T-cell (primary cell): ENCODE data around the gene ZDHHC14. TPM values are rescaled to one million over a fixed set of nuclear protein-coding genes. Genes with fewer than 3 reads are reported as not detected.
A peak's percentile ranks its signal among the peaks of the same experiment; 100 is the strongest.

Source experiments
- ATAC-seq, 4 experiments: fragments of 200-7000 bp in 3 of 4; fragments of 150-1000 bp in 1 of 4; cut with Tn5 transposase; replicated peaks in 1 of 4; 1 replicate in 3 of 4; 2 replicates in 1 of 4; pipeline ENCODE4 v1.10.0; 2021; ENCODE audit warnings: moderate library complexity in 3 of 4, mild to moderate bottlenecking in 2 of 4, moderate number of reproducible peaks in 1 of 4
- CTCF ChIA-PET, 2 donors: fragments of 300-600 bp; sonication (Branson Sonifier 250); formaldehyde crosslinking; loops; one replicate each; lab custom pipeline; 2022; ENCODE audit warnings: antibody characterized with exemption in 2 of 2; lab: Charles Lee
- POLR2A ChIA-PET, 2 donors: fragments of 300-600 bp; sonication (Branson Sonifier 250); formaldehyde crosslinking; loops; one replicate each; lab custom pipeline; 2022; ENCODE audit warnings: antibody characterized with exemption in 2 of 2; lab: Charles Lee
- DNase-seq, 35 experiments: peaks; one replicate each; pipeline versions ENCODE4 v3.0.0 to v3.0.0-alpha.2; 2013 to 2023
- H3K27ac ChIP-seq: one replicate; pipeline ENCODE4 v1.5.1; 2013; ENCODE audit warnings: low read length
- H3K27me3 ChIP-seq, 2 experiments: replicated peaks in 1 of 2; 1 replicate in 1 of 2; 2 replicates in 1 of 2; pipeline versions ENCODE4 v1.6.1 to v1.7.0; 2013; ENCODE audit warnings: low read length in 1 of 2, mixed read lengths in 1 of 2; ENCODE audit not compliant: control insufficient read depth in 2 of 2, insufficient read depth in 2 of 2; ENCODE audit errors: extremely low read depth in 1 of 2
- H3K36me3 ChIP-seq, 2 donors: 1 replicate in 1 of 2; 2 replicates in 1 of 2; pipeline versions ENCODE4 v1.6.1 to v1.7.0; 2013; ENCODE audit warnings: low read length in 1 of 2; ENCODE audit not compliant: control insufficient read depth in 2 of 2, insufficient read depth in 1 of 2; ENCODE audit errors: extremely low read depth in 1 of 2
- H3K4me1 ChIP-seq, 2 experiments: 1 replicate in 1 of 2; 2 replicates in 1 of 2; pipeline versions ENCODE4 v1.6.1 to v1.7.0; 2013; ENCODE audit warnings: low read length in 2 of 2, mixed read lengths in 1 of 2; ENCODE audit not compliant: insufficient read depth in 2 of 2, control insufficient read depth in 1 of 2; ENCODE audit errors: extremely low read depth in 1 of 2
- H3K4me3 ChIP-seq, 2 donors: 1 replicate in 1 of 2; 2 replicates in 1 of 2; pipeline versions ENCODE4 v1.5.1 to v1.7.0; 2013; ENCODE audit warnings: mild to moderate bottlenecking in 2 of 2, low read length in 1 of 2, moderate library complexity in 1 of 2; ENCODE audit not compliant: control insufficient read depth in 1 of 2; ENCODE audit errors: extremely low read depth in 1 of 2
- H3K9me3 ChIP-seq: 2 replicates; pipeline ENCODE4 v1.7.0; 2013
- H3K27ac Mint-ChIP-seq, 2 donors: one replicate each; pipeline ENCODE4 v1.8.0; 2020 to 2021; ENCODE audit warnings: mild to moderate bottlenecking in 2 of 2, mixed read lengths in 2 of 2
- H3K27me3 Mint-ChIP-seq, 2 donors: one replicate each; pipeline ENCODE4 v1.8.0; 2021 to 2022; ENCODE audit warnings: mixed read lengths in 2 of 2
- H3K36me3 Mint-ChIP-seq: one replicate; pipeline ENCODE4 v1.8.0; 2021; ENCODE audit warnings: mixed read lengths
- H3K4me1 Mint-ChIP-seq, 3 donors: one replicate each; pipeline ENCODE4 v1.8.0; 2020 to 2022; ENCODE audit warnings: mixed read lengths in 3 of 3, mild to moderate bottlenecking in 1 of 3
- H3K4me3 Mint-ChIP-seq, 3 donors: one replicate each; pipeline ENCODE4 v1.8.0; 2020 to 2022; ENCODE audit warnings: mild to moderate bottlenecking in 3 of 3, mixed read lengths in 3 of 3, moderate library complexity in 3 of 3
- H3K9me3 Mint-ChIP-seq, 3 donors: one replicate each; pipeline ENCODE4 v1.8.0; 2020 to 2022; ENCODE audit warnings: mixed read lengths in 3 of 3
- WGBS: methylation state at CpG from one replicate; pipeline ENCODE4 v1.1.5; 2013; ENCODE audit warnings: missing lambda C conversion rate; ENCODE audit not compliant: insufficient coverage; 5-methylcytosine and 5-hydroxymethylcytosine counted together
- total RNA-seq, 35 experiments: library from RNA in 6 of 35; stranded (reverse) in 6 of 35; fragments of 120-200 nt in 1 of 35; gene quantifications; one replicate each; pipeline versions ENCODE4 v1.2.1 to v1.2.4 and lab custom pipeline; 2013 to 2026

The ZDHHC14 gene
- total RNA-seq, 5 donors from 2014 or later (not counting 1 experiment from before 2014, with no cell fraction given) = 2.1 to 3.7 (median 2.6) TPM

DNA sequence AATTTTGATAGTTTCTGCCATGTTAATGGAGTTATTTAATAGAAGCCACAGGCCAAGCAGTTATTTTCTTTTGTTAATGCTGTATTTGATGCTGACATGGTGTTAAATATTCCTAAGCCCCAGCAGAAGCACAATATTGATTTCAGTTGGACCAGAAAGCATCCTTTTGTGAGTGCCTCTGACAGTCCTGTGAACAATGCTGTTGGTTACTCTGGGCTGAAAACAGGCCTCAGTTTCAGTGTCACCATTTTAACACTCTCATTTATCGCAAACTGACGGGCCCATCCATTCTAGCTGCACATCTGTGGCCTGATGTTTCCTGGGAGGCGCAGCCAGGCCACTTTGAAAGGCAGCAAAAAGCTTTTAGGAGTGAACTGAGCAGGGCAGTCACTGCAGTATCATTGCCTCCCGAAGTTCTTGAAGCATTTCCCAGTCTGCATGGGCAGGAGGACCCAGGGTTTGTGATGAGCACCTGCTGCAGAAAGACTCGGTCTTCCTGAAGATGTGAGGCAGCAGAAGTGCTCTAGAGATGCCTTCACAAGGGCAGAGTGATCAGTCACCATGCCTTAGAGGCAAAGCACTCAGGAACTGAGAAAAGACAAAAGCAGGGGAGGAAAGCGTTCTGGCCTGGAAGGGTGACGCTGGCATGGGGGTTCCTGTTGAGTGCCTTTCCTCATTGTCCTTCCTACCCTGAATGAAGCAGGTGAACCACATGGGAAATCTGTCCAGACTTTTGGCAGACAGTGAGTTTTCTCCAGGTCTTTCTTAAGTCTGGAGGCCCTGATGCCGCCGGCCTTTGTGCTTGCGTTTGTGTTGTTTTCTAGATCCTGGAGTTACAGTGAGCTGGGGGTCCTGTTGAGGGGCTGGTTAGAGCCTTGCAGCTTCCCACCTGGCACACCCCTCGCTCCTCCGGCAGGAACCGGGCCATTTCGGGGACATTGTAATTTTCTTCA, 74.0 kb downstream of the ZDHHC14 start:
- ChIA-PET CTCF (interaction anchor here in 1 of 2 donors (0.7 kb wide), 1 partner anchor 188 kb away, joined by 9 read pairs; no protein-coding TSS in a partner anchor), POLR2A (no interaction called here)
- Mint-ChIP-seq H3K27me3 (no peaks in the 10 kb centered on the region), H3K4me3 (no peak overlapping the region), H3K4me1 (peaks cover 13 to 18% (median 15%) of the 10 kb centered on the region in 3 donors), H3K27ac (no peak overlapping the region), H3K9me3 (no peaks in the 10 kb centered on the region), H3K36me3 (no peaks in the 10 kb centered on the region)
- Histone ChIP-seq H3K9me3 (no peaks in the 10 kb centered on the region), H3K36me3 (peaks cover 0 to 2% of the 10 kb centered on the region in 2 donors), H3K4me3 (no peak overlapping the region), H3K27me3 (no peaks in the 10 kb centered on the region), H3K4me1 (peaks cover 7 to 14% of the 10 kb centered on the region in 2 experiments), H3K27ac (no peak overlapping the region)
- no peak for ATAC-seq
- DNase-seq = no peak
- 91% methylated on average over 11 of the region's 14 CpGs for WGBS

DNA sequence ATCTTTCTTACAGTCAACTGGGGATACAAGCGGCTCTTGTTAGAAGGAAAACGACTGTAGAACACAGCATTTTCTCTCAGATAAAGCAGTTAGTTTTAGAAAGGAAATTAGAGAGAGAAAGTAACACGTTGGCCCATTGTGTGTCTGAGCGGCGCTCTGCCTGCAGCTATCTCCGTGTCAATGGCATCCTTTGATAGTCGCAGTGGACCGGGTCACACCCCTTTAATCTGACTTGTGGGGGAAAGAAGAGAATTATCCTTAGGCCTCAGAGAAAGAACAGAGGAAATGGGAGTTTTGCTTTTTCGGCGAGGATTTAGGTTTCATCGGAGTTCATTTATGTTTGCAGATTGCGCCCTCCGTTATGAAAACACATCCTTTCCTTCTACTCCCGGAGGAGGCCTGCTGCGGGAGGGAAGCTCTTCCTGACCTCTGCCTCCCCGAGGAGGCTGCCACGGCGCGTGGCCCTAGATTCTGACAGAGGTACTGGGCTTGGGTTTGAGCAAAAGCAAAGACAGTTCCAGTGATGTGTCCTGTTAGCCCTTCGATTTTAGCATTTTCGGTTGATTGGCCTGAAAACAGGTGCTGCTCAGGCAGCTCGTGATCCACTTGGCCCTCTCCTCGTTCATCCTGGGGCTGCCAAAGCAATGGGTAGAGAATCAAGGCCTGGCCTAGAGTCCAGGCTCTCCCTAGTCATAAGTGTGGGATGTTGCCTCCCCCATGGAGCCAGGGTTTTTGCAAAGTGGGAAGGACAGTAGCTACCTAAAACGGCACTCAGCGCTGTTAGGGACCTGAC, 74.9 kb downstream of the ZDHHC14 start:
- ChIA-PET POLR2A (no interaction called here), CTCF (no interaction called here)
- Histone ChIP-seq H3K27ac (no peak overlapping the region), H3K4me3 (no peak overlapping the region), H3K4me1 (peaks cover 7 to 18% of the 10 kb centered on the region in 2 experiments), H3K27me3 (no peaks in the 10 kb centered on the region), H3K36me3 (peaks cover 0 to 2% of the 10 kb centered on the region in 2 donors), H3K9me3 (no peaks in the 10 kb centered on the region)
- no peak overlapping the region for H3K27ac Mint-ChIP-seq
- ATAC-seq (no peak), DNase-seq (no peak)
- H3K4me3 Mint-ChIP-seq = peak overlapping the region in 1 of 3 donors; percentile 53
- no peaks in the 10 kb centered on the region for H3K27me3 Mint-ChIP-seq
- no peaks in the 10 kb centered on the region for H3K36me3 Mint-ChIP-seq
- H3K4me1 Mint-ChIP-seq = peaks cover 15 to 24% (median 20%) of the 10 kb centered on the region in 3 donors
- no peaks in the 10 kb centered on the region for H3K9me3 Mint-ChIP-seq
- 91% methylated on average over 17 of the region's 25 CpGs for WGBS

DNA sequence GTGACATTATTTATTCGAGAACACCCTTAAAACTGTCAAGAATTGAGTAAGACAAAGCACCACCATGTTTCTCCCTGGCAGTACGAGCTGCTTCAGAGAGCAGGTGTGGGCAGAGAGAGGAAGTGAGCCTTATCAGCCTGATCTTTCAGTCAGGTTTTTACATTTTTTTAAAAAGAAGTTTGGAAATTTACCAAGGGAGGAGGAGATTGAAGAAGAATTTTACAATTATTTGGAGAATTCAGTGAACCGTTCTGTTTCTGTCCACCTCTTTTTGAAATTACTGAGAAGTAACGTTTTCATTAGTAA, 75.5 kb downstream of the ZDHHC14 start:
- peaks cover 0 to 2% of the 10 kb centered on the region in 2 donors for H3K36me3 ChIP-seq
- no peaks in the 10 kb centered on the region for H3K36me3 Mint-ChIP-seq
- H3K27ac ChIP-seq = no peak overlapping the region
- ChIA-PET POLR2A (no interaction called here), CTCF (no interaction called here)
- H3K4me1 ChIP-seq = peaks cover 7 to 24% of the 10 kb centered on the region in 2 experiments
- H3K9me3 ChIP-seq = no peaks in the 10 kb centered on the region
- peak in 2 of 4 experiments; percentile 55 to 58 for ATAC-seq
- no peaks in the 10 kb centered on the region for H3K27me3 Mint-ChIP-seq
- H3K4me1 Mint-ChIP-seq = peaks cover 15 to 28% (median 21%) of the 10 kb centered on the region in 3 donors
- H3K27ac Mint-ChIP-seq = no peak overlapping the region
- H3K4me3 Mint-ChIP-seq = peak overlapping the region in 1 of 3 donors; percentile 53
- DNase-seq = peak in 4 of 35 experiments; percentile 6 to 27 (median 11)
- no peak overlapping the region for H3K4me3 ChIP-seq
- WGBS = 33% methylated on average over 2 of the region's 4 CpGs
- no peaks in the 10 kb centered on the region for H3K9me3 Mint-ChIP-seq
- no peaks in the 10 kb centered on the region for H3K27me3 ChIP-seq

DNA sequence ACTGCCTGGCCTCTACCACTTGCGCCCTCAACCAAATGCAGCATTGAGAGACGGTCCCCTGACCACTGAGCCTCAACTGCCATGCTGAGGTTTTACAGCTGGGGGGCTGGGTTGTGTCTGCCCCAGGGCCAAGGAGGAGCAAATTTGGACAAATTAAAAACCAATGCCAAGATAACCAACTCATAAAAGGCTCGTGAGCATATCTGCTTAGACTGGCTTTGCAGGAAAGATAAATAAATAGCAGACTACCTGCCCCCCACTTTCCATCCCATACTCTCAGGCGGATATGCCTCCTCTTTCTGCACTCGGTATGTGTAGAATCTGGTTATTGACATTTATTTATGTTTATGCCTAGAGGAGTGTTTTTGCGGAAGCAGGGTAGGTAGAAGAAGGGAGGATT, 76.8 kb downstream of the ZDHHC14 start:
- no peak overlapping the region for H3K4me3 ChIP-seq
- Mint-ChIP-seq H3K36me3 (no peaks in the 10 kb centered on the region), H3K4me3 (no peak overlapping the region), H3K9me3 (no peaks in the 10 kb centered on the region), H3K27me3 (no peaks in the 10 kb centered on the region), H3K27ac (no peak overlapping the region), H3K4me1 (peaks cover 15 to 28% (median 21%) of the 10 kb centered on the region in 3 donors)
- no peak overlapping the region for H3K27ac ChIP-seq
- ChIA-PET POLR2A (no interaction called here), CTCF (no interaction called here)
- no peaks in the 10 kb centered on the region for H3K27me3 ChIP-seq
- no peak for ATAC-seq
- peaks cover 7 to 24% of the 10 kb centered on the region in 2 experiments for H3K4me1 ChIP-seq
- 100% methylated on average over 2 of the region's 6 CpGs for WGBS
- H3K36me3 ChIP-seq = peaks cover 0 to 2% of the 10 kb centered on the region in 2 donors
- no peaks in the 10 kb centered on the region for H3K9me3 ChIP-seq
- DNase-seq = no peak

DNA sequence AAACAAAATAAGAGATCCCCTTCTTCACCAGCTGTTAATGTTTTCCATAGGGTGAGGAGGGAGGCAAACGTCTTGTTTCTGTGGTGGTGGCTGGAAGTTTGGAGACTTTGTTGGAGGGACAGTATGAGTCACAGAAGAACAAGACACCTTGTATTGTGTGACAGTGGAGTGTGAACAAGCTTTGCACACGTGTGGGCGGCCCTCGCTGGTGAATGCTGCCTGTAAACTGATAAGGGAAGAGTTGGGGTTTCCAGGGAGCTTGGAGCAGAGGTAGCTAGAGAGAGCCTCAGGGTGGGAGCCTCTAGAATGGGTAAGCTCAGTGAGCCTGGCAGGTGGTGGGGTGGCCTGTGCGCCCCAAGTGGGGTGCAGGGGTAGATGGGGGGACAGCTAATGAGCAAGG, 78.3 kb downstream of the ZDHHC14 start:
- H3K36me3 ChIP-seq = peaks cover 0 to 2% of the 10 kb centered on the region in 2 donors
- H3K4me3 ChIP-seq = no peak overlapping the region
- H3K27ac ChIP-seq = no peak overlapping the region
- Mint-ChIP-seq H3K4me1 (peaks cover 15 to 28% (median 21%) of the 10 kb centered on the region in 3 donors), H3K36me3 (no peaks in the 10 kb centered on the region), H3K9me3 (no peaks in the 10 kb centered on the region), H3K4me3 (no peak overlapping the region), H3K27ac (no peak overlapping the region), H3K27me3 (no peaks in the 10 kb centered on the region)
- 64% methylated on average over 5 of the region's 5 CpGs for WGBS
- DNase-seq (no peak), ATAC-seq (no peak)
- ChIA-PET CTCF (no interaction called here), POLR2A (no interaction called here)
- no peaks in the 10 kb centered on the region for H3K9me3 ChIP-seq
- no peaks in the 10 kb centered on the region for H3K27me3 ChIP-seq
- H3K4me1 ChIP-seq = peaks cover 7 to 24% of the 10 kb centered on the region in 2 experiments
